HG02798 (cell line): ENCODE data around the gene SLC1A3.
A peak's percentile ranks its signal among the peaks of the same experiment; 100 is the strongest.

Experiments used
- ATAC-seq: cut with Tn5 transposase; IDR thresholded peaks from one replicate; pipeline ENCODE4 v1.9.1; 2021; ENCODE audit warnings: mild to moderate bottlenecking; ENCODE audit not compliant: unreplicated experiment, poor library complexity

The SLC1A3 gene

DNA sequence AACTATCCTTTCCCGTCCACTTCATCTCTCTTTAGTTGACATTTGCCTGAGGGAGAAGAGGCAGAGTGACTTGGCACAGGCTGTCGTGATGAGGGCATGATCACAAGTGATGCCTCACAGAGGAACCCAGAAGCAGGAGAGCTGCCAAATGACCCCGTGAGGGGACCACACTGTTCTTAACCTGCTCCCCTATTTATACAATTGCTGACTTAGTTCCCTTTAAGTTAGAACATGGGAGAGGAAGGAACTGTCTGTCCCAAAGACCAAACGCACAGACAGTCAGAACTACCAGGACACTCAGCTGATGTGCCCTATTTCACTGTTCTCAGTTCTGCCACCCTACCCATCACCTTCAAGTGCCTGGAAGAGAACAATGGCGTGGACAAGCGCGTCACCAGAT, 73.7 kb downstream of the SLC1A3 start:
- no peak for ATAC-seq

DNA sequence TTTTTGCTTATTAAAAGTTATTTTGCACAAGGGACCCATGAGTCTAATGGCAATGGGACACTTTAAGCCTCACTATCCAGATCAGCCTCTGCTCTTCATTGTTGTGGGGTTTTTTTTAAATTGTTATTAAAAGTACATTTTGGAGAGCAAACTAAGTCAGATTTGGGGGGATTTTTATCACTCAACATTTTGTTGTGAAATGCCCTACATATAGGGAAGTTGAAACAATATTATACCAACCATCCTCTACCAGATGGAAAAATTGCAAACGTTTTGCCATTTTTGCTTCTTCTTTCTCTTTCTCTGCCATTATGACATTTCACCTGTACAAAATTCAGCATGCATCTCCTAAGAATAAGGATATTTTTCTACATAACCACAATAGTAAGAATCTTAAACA, 75.3 kb downstream of the SLC1A3 start:
- no peak for ATAC-seq

DNA sequence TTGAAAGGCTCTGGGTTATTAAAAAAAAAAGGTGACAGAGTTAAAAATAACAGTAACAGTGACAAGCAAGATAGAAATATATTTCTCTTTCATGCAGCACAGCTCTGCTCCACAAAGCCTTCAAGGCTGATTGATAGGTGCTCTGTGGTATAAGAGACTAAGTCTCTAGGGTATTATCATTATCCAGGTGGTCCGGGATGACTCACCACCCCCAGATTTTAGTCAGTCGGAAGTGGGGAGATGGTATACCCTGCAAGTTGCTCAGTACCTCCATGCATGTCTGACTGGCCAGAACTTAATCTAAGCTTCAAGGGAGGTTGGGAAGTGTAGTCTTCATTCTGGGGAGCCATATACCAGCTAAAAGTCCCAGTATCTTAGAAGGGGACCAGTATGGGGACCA, 76.1 kb downstream of the SLC1A3 start:
- no peak for ATAC-seq

DNA sequence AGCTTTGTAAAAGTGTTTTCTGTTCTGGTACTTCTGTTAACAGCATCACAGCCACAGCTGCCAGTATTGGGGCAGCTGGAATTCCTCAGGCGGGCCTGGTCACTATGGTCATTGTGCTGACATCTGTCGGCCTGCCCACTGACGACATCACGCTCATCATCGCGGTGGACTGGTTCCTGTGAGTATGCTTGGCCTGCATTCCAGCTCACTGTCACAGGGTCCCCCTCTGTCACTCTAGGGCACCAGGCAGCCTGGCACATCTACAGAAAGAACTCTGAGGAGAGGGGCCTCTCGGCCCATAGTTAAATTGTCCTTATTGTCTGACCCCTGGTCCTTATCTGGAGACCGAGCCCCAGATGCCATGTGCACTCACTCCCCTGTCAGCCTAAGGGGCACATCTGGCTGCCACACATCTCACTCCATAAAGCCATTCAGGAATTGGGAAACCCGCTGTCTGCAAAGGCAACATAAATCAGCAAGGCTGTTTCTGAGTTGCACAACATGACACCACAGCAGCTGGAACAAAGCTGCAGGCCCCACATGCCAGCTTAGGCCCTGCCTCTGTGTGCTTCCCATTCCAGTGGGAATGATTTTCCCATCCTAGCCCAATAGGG, 77.5 kb downstream of the SLC1A3 start:
- no peak for ATAC-seq

DNA sequence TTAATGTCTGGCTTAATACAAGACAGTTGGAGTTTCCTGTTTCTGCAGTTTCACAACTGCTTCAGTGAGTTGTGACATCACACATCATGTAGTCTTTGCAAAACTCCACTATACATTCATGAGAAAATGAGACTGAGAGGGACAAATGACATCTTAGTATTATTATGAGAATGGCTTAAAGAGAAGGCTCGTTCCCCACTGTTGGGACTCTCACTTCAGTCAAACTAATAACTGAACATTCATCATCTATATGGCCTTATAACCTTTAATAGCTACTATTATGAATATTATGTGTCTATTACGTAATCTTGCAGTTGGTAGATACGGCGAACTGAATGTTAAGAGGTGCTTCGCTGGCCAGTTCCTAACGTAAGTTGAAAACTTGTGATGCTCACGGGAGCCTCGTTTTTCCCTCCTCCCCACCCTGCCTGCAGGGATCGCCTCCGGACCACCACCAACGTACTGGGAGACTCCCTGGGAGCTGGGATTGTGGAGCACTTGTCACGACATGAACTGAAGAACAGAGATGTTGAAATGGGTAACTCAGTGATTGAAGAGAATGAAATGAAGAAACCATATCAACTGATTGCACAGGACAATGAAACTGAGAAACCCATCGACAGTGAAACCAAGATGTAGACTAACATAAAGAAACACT, 79.4 kb downstream of the SLC1A3 start:
- ATAC-seq: peak; percentile 27

DNA sequence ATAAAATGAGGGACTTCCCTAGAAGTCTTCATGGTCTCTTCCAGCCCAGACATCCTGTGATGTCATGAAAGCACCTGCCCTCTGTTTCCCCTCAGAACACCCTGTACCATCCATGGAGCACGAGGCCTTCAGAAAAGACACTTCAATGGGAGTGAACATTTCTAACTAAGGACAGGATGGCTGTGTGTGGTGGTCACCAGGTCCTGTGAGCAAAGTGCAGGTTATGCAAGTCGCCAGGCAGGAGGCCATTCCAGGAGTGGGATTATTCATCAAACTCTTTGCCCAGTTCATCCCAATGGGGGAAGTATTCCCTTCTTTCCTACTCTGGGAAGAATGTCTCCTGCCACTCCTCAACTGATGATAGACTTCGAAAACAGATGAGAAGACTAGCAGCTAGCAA, 80.5 kb downstream of the SLC1A3 start:
- no peak for ATAC-seq

DNA sequence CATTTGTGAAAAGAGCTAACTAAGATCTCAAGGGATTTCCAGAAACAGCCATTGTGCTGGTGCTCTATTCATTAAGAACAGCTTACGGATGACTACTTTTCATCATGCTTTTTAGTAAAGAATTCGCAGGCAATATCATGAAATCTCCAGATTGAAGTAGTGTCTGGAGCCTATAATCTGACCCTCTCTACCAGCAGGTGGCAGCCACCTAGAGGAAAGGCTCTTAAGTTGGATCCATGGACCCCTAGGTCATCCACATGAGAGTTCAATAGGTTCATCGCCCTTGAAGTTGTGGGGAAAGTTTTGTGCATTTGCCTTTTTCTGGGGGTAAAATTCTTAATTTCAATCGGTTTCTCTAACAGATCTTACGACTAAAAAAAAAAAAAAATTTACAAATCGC, 82.3 kb downstream of the SLC1A3 start:
- no peak for ATAC-seq

DNA sequence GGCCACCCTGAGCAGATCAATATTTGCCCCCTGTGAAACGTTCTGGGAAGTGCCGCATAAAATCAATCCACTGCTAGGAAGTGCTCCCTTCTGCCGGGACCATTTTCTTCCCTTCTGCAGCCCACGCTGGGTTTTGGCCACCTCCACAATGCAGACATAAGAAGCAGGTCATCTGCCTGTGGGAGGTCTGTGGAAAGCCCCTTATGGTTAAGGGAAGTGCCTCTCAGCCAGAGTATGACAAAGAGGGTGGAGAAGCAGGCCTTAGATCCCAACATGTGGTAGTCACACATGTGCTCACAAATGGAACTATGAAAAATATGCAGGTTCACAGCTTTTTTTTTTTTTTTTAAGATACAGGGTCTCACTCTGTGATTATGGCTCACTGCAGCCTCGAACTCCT, 82.8 kb downstream of the SLC1A3 start:
- no peak for ATAC-seq

DNA sequence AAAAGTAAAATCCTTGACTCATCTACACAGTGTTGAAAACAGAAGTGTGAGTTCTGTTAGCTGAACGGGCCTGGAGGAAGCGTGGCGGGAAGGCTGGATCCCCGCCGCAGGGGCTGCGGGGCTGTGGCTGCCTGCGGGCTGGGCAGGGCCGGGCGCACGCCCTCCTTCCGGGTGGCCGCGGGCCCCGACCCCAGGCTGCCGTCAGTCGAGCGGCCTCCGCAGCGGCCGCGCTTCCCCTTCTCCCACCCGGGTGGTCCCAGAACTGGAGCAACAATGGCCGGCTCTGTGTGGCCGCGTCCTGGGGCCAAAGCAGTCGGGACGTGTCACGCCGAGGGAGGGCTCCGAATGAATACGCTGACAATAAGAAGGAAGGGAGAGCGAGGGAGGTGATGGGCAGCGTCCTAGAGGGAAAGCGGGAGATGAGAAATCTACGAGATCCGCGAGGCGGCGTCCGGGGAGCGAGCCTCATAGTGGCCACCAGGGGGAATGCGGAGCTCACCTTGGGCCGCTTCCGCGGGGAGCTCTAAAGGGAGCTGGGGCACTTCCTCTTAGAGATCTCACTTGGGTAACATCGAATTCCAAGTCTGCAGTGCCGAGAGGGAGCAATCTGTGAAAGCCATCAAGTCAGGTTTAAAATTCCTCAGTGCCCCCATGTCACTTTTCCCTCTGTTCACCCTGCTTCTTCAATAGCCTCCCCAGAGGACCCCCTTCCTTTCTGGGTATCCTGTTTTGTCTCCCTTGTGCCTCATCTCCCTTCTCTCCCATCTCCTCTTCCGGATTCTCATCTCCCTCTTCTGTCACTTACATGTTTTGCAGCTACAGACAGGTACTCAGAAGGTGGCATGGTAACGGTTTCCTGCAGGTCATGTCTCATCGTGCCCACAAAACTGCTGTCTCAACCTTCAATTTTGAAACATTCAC, 83.9 kb downstream of the SLC1A3 start:
- peak; percentile 85 for ATAC-seq

DNA sequence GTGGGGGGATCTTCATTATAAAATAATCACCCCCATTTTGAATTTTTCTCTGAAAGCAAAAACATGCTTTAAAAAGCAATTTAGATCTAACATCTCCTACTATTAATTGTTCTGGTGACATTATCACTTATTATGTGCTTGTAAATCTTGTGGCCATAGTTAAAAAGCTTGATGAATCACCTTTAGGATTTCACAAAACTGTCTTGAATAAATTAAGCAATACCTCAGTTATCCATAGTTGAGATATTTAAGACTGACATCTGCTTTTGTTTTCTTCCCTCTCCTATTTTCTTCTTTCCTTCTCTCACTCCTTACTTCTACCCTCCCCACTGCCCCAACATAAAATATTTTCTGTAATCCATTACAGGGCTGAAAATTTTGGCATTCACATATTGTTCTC, 84.8 kb downstream of the SLC1A3 start:
- no peak for ATAC-seq

DNA sequence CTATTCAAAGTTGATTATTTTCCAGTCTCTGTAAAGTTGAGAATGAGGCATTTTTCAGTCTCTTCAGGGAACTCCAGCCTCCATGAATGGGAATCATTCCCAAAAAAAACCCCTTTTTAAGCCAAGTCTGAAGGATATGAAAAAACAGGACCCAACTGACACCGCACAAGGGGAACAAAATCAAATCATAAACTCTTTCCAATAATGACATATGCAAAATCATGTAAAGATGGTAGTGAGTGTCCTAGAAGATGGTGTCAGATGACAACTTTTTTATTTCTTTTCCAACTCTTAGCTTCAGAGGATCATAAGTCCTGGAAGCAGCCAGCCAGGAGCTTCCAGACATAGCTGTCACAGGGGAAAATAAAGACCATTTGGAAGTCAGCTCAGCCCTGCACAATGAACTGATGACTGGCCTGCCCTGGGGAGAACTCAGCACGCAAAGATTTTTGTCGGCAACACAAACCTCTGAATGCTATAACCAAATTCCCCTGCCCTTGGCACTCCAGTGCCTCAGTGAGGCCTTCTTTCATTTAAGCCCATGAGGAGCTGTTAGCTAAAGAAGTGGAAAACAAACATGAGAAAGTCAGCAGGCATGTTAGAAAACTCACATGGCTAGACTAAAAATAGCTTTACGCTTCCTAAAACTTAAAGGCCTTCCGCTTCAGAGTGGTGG, 85.4 kb downstream of the SLC1A3 start:
- no peak for ATAC-seq

DNA sequence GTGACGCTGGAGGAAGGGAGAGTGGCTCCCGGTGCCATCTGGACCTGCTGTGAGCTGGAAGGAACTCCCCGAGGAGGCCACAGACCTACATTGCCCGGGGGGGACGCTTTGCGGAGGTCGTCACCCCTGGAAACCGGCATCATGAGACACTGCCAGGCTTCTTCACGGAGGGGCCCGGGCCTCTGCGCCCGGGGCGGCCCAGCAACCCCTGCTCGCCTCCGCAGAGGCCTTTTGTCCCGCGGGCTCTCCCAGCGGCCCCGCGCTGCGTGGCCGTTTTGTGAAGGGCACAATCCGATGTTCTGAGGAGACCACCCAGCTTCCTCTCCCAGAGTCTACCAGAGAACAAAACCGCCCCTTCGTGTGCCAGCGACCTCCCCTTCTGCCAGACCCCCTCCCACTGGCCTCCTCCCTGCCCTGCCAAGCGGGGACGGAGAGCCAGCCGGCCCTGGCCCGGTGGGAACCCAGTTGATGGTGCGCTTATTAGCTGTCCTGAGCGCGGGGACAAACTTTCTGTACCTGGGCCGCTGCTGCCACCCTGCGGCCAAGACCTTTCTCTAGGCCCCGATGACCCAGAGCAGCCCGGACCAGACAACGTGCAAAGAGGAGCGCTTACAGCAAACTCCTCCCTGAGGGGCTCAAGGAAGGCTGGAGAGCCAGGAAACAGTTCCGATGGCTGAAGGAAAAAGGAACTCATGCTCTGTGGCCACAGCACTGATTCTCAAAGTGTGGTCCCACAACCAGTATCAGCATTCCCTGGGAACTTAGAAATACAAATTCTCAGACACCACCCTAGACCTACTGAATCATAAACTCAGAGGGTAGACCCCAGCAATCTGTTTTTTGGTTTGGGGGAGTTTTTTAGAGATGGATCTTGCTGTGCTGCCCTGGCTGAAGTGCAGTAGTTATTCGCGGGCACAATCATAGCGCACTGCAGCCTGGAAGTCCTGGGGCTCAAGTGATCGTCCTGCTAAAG, 86.7 kb downstream of the SLC1A3 start:
- ATAC-seq: peak; percentile 67

DNA sequence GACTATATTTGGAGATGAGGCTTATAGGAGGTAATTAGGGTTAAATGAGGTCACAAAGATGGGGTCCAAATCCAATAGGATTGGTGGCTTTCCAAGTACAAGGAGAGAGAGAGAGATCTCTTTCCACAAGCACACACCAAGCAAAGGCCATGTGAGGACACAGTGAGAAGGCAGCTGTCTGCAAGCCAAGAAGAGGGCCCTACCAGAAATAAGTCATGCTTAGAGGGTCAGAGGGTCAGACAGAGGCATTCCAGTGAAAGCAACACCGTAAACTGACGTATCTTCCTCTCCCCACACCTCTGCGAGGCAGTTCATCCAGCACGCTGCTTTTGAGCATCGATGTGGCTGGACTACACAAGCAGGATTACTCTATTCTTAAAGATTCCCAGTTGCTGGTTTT, 87.9 kb downstream of the SLC1A3 start:
- no peak for ATAC-seq

DNA sequence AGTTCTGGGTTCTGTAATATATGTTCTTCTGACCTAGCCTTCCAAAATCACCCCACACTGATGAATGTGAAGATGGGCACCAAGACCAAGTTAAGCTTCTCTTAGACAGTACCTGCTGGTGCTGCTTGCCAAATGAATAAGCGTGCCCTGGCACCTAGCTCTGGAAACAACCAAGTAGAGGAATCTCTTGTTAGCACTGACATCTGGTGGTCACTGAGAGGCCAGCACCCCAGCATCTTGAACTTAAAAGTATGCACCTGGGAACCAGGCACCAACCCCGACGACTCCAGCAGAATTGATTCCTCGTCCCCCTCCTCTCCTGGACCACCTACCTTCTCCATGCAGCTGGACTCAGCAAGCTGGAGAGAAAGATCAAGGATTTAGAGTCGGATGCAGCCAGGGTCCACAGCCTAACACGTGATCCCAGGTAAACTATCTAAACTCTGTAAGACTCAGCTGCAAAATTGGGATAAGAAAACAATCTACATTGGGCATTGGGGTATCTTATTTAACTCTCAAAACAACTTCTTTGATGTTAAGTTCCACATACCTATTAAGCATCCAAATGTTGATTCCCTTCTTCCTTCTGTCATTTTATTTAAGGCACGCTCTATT, 89.8 kb downstream of the SLC1A3 start:
- peak; percentile 65 for ATAC-seq

DNA sequence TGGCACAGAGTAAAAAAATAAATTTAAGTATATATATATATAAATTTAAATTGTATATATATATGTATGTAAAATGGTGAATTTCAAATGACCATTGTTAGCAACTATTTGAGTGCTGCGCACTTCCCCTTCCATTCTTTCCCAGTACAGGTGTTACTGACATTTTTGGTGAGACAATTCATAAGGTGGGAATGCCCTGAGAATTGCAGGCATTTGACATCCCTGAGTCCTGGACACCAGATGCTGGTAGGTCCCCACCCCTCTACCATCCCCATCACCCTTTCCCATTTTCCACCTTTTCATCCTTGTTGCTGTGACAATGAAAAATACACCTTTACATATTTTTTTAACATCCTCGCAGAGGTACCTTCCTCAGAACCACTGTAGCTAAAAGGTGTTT, 91.6 kb downstream of the SLC1A3 start:
- ATAC-seq: no peak

DNA sequence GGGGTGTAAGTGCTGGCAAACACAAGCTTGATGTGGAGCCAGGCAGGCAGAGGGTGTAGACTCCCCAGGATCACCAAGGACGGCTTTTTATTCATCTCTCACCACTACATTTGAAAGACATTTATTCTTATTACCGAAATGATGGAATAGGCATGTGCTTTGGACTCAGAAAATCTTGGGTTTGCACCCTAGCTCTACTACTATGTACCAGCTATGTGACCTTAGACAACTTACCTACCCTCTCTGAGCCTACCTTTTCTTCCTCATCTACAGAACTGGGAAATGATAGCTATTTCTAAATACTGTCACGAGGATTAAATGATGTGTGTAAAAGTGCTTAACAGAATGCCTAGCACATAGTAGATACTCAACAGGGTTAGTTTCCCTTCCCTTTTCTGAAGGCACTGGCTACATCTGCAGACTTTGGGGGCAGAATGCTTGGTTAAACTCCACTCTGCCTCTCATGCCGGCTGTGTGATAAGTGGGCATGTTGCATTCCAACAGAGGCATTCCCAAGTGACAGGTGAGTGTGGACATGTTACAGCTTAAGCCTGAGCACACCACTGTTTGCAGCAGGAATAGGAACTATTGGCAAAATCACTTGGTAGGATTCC, 94.8 kb downstream of the SLC1A3 start:
- peak; percentile 98 for ATAC-seq

DNA sequence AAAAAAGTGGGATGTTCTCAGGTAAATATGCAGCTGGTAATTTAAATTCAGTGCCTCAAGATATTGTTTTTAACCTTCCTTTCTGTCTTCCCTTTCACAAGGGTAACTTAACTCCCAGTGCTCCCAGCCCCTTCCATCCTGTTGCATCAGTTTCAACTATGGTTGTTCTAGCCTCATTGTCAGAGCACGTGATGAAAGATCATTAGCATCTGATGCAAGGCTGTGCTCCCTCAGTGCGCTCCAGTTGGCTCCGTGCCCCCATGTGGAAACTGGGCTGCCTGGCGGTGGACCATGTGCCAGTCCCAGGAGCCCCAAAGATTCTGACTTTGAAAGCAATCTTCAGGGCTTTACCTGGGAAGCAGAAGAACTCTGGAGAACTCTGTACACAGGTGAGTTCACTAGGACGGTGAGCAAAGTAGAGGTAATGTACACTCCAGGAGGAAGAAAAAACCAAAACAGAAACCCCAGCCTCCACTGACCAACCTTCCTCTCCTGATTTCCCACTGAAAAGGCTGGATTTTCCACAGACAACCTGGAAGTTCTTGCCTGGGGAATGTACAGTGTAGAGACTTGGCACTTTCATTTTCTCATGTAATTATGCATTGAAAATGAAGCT, 96.9 kb downstream of the SLC1A3 start:
- no peak for ATAC-seq

DNA sequence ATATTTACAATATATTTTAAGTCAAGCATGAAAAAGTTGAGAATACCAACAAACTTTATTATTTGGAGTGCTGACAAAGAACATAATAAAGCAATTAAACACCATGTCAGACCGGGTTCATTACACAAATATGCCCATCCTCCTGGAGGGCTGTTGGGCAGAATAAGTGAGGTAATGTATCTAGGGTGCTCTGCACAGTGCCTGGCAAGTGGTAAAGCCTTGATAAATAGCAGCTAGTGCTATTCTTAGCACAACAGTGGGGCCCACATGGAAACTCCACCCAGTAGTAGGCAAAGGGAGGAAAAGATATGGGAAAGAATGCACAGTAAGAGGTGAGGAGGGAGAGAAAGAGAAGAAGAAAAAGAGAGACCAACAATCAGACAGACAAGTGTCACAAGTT, 97.7 kb downstream of the SLC1A3 start:
- ATAC-seq: no peak
